SHP77 treated with DMSO at 0.1 percent for 48 hours (cell line): ENCODE data around the gene RRH.

Source experiments
- DNase-seq: peaks from one replicate; lab custom pipeline; 2025; lab: John Stamatoyannopoulos, UW

The RRH gene

DNA sequence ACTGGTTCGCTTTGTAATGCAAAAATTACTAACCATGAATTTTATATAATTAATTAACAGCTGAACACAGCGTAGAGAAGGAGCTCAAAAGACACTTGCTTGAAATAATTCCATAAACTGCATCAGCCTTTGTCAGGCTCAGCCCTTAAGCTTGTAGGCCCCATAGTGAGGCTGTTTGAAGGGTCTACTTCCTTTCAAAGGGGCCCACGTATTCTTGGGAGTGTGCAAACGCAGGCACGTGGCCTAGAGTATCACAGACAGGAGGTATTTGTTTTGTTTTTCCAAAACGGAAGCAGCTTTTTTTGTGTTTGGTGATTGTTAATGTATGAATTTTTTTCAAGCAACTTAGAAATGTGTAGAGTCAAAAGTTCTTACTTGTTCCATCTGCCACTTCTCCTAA is 59.3 kb downstream of the RRH start:
- no peak for DNase-seq

DNA sequence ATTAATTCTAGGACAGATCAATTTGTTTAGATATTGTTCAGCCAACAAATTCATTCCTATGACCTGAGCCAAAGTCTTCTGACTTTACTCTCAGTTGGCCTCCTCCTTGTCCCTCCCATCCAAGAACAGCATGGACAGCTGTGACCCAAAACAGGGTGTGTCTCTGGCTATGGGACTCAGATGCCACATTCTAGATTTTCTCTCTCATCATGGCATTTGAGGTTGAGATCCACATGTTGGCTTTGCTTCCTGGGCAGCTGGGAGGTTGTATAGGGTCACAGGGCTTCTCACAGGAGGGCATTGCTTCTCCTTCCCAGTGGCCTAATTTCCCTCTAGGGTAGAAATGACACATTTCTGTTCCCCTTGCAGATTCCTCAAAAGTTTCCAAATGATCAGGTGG is 62.3 kb downstream of the RRH start:
- no peak for DNase-seq
